Stimulated activated effector memory CD8-positive, alpha-beta T cell treated with anti-CD3 and anti-CD28 coated beads, Interleukin-12 subunit alpha, Interleukin-12 subunit beta, amount 100 ng/mL, for 72 hours (primary cell): ENCODE results near the gene LGALS14.
A peak's percentile ranks its signal among the peaks of the same experiment; 100 is the strongest.
"Not testable (repeated sequence)": the region's sequence is repeated elsewhere in the genome, so short reads cannot be mapped to it uniquely, and the experiment has no call there.

Source experiments
- ATAC-seq: fragments of 150-1000 bp; cut with Tn5 transposase; 2 replicates; pipeline ENCODE4 v1.10.0; 2021
- DNase-seq, 2 donors: peaks; one replicate each; pipeline ENCODE4 v3.0.0; 2021 to 2022; ENCODE audit warnings: low spot score in 2 of 2
- H3K27ac Mint-ChIP-seq: one replicate; pipeline ENCODE4 v1.8.0; 2022; ENCODE audit warnings: mild to moderate bottlenecking, mixed read lengths
- H3K36me3 Mint-ChIP-seq: one replicate; pipeline ENCODE4 v1.8.0; 2022; ENCODE audit warnings: mild to moderate bottlenecking, mixed read lengths
- H3K4me1 Mint-ChIP-seq: one replicate; pipeline ENCODE4 v1.8.0; 2022; ENCODE audit warnings: mixed read lengths
- H3K4me3 Mint-ChIP-seq: one replicate; pipeline ENCODE4 v1.8.0; 2022; ENCODE audit warnings: mild to moderate bottlenecking, mixed read lengths
- H3K9me3 Mint-ChIP-seq: one replicate; pipeline ENCODE4 v1.8.0; 2022; ENCODE audit warnings: mixed read lengths

Gene LGALS14

GRCh38 chr19:39680593-39680992 is 23.7 kb upstream of the LGALS14 start:
- Mint-ChIP-seq H3K36me3 (peaks cover 12% of the 10 kb centered on the region), H3K4me1 (peaks cover 37% of the 10 kb centered on the region), H3K27ac (no peak overlapping the region), H3K4me3 (no peak overlapping the region), H3K9me3 (no peaks in the 10 kb centered on the region)
- DNase-seq (peak in 1 of 2 donors; percentile 32), ATAC-seq (no peak)

GRCh38 chr19:39681416-39681815 is 22.9 kb upstream of the LGALS14 start:
- Mint-ChIP-seq H3K4me3 (no peak overlapping the region), H3K4me1 (peaks cover 29% of the 10 kb centered on the region), H3K36me3 (peaks cover 12% of the 10 kb centered on the region), H3K27ac (no peak overlapping the region), H3K9me3 (no peaks in the 10 kb centered on the region)
- DNase-seq (no peak), ATAC-seq (no peak)

- no peak for ATAC-seq
- Mint-ChIP-seq H3K36me3 (peaks cover 8% of the 10 kb centered on the region), H3K4me3 (no peak overlapping the region), H3K27ac (no peak overlapping the region), H3K4me1 (peaks cover 14% of the 10 kb centered on the region), H3K9me3 (no peaks in the 10 kb centered on the region)
- DNase-seq: peak in 1 of 2 donors; percentile 2
These were observed 20.0 kb upstream of the LGALS14 start for GRCh38 chr19:39684267-39684666.

GRCh38 chr19:39686739-39687138 is 17.5 kb upstream of the LGALS14 start:
- Mint-ChIP-seq H3K4me1 (no peaks in the 10 kb centered on the region), H3K36me3 (no peaks in the 10 kb centered on the region), H3K4me3 (no peak overlapping the region), H3K9me3 (peaks cover 3% of the 10 kb centered on the region), H3K27ac (no peak overlapping the region)
- ATAC-seq (no peak), DNase-seq (peak in 1 of 2 donors; percentile 15)

GRCh38 chr19:39688637-39689036 is 15.6 kb upstream of the LGALS14 start:
- not testable (repeated sequence) for ATAC-seq, H3K4me3 Mint-ChIP-seq, DNase-seq, H3K36me3 Mint-ChIP-seq, H3K27ac Mint-ChIP-seq, H3K9me3 Mint-ChIP-seq, H3K4me1 Mint-ChIP-seq

DNA sequence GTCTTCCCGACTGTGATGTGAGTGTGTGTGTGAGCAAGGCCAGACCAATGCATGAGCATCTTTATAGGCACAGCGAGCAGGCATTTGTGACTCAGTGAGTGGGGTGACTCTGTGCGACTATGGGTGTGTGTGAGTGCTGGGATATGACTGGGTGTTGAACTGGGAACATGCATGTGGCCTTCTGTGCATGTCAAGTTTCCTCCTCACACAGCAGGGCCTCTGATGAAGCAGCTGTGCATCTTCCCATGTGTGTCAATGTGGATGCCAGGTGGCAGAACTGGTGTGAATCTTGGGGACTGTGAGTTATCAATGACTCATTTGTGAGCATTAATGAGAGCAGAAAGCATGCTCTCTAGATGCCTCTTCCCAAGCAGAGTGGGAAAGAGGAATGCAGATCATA is 12.1 kb upstream of the LGALS14 start:
- Mint-ChIP-seq H3K4me3 (no peak overlapping the region), H3K9me3 (peaks cover 3% of the 10 kb centered on the region), H3K4me1 (no peaks in the 10 kb centered on the region), H3K27ac (no peak overlapping the region), H3K36me3 (no peaks in the 10 kb centered on the region)
- DNase-seq (no peak), ATAC-seq (peak; percentile 63)

DNA sequence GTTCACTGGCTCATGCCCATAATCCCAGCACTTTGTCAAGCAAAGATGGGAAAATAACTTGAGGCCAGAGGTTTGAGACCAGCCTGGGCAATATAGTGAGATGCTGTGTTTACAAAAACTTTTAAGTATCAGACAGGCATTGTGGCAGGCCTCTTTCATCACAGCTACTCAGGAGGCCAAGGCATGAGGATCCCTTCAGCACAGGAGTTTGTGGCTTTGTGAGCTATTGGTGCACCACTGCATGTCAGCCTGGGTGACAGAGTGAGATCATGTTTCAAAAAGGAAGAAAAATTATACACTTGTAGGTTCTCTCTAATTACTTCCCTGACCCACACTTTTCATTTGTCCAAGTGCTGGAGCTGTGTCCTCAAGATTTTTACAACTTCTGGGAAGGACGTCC is 11.5 kb upstream of the LGALS14 start:
- ATAC-seq: peak; percentile 24
- no peaks in the 10 kb centered on the region for H3K36me3 Mint-ChIP-seq
- peaks cover 3% of the 10 kb centered on the region for H3K9me3 Mint-ChIP-seq
- no peak overlapping the region for H3K4me3 Mint-ChIP-seq
- H3K27ac Mint-ChIP-seq: no peak overlapping the region
- no peaks in the 10 kb centered on the region for H3K4me1 Mint-ChIP-seq
- DNase-seq: no peak

DNA sequence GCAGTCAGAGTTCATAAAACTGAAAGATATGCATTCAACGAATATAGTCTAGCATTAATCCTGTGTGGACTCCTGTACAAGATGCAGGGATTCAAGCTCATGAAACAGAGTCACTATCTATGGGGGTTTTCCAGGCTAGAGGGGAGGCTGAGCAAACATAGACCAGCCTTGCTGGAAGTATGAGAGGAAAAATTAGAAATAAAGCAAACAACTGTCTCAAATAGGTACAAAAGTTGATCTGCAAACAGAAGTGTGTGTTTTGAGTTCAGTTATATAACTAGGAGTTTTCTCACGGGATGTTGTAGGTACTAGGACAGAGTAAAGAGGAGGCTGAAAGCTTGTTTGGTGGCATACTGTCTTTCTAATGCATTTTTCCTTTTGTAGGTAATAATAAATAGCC is 8.5 kb upstream of the LGALS14 start:
- DNase-seq (no peak), ATAC-seq (no peak)
- Mint-ChIP-seq H3K4me3 (no peak overlapping the region), H3K4me1 (no peaks in the 10 kb centered on the region), H3K36me3 (no peaks in the 10 kb centered on the region), H3K9me3 (no peaks in the 10 kb centered on the region), H3K27ac (no peak overlapping the region)

DNA sequence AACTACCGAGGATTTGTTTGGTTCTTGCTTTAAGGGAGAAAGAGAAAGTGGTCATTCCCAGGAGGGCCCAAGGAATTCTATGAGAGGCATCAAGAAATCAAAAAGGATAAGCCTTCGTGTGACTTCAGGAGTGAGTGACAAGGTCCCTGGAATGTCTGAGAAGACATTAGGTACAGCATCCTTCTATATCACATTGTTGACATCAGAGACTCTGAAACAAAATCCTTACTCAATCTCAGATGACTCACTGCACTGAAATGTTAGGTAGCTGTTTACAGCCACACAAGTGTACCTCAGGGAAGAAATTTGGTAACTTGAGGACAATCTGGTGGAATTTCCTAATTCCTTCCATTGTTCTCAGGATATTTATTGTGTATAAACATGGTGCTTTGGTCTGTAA is 7.9 kb upstream of the LGALS14 start:
- Mint-ChIP-seq H3K27ac (no peak overlapping the region), H3K4me1 (no peaks in the 10 kb centered on the region), H3K36me3 (no peaks in the 10 kb centered on the region), H3K9me3 (no peaks in the 10 kb centered on the region), H3K4me3 (no peak overlapping the region)
- no peak for ATAC-seq
- no peak for DNase-seq

DNA sequence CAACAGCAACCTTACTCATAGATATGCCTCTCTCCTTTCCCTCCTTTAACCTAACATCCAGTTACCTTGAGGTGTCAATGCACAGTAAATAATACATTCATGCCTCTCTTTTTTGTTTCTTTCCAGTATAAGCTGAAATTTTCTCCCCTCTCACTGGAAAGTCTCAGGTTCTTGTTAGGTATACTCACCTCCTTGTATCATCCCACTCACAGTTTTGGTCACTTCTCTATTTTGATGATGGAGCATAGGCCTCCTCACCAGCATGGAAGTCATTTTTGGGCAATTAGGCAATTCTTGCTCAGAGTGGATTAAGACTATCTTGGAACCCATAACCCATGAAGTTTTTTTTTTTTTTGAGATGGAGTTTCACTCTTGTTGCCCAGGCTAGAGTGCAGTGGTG is 5.7 kb upstream of the LGALS14 start:
- no peak overlapping the region for H3K27ac Mint-ChIP-seq
- no peaks in the 10 kb centered on the region for H3K36me3 Mint-ChIP-seq
- ATAC-seq (no peak), DNase-seq (no peak)
- H3K4me3 Mint-ChIP-seq: no peak overlapping the region
- H3K4me1 Mint-ChIP-seq: no peaks in the 10 kb centered on the region
- H3K9me3 Mint-ChIP-seq: no peaks in the 10 kb centered on the region

DNA sequence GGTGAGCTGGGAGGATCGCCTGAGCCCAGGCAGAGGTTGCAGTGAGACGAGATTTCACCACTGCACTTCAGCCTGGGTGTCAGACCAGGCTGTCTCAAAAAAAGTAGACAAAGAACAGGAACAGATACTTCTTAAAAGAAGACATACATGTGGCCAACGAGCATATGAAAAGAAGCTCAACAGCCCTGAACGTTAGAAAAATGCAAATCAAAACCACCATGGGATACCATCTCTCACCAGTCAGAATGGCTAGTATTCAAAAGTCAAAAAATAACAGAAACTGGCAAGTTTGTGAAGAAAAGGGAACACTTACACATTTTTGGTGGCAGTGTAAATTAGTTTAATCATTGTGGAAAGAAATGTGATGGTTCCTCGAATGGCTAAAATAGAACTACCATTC is 3.0 kb upstream of the LGALS14 start:
- H3K4me3 Mint-ChIP-seq: no peak overlapping the region
- no peaks in the 10 kb centered on the region for H3K9me3 Mint-ChIP-seq
- H3K27ac Mint-ChIP-seq: no peak overlapping the region
- ATAC-seq: no peak
- H3K36me3 Mint-ChIP-seq: no peaks in the 10 kb centered on the region
- DNase-seq: no peak
- peaks cover 22% of the 10 kb centered on the region for H3K4me1 Mint-ChIP-seq

GRCh38 chr19:39705578-39706188 is 1.4 kb downstream of the LGALS14 start:
- Mint-ChIP-seq H3K9me3 (no peaks in the 10 kb centered on the region), H3K4me3 (no peak overlapping the region), H3K27ac (peak overlapping the region; percentile 15), H3K36me3 (no peaks in the 10 kb centered on the region), H3K4me1 (peaks cover 22% of the 10 kb centered on the region)
- DNase-seq: no peak
- ATAC-seq: peak; percentile 62

GRCh38 chr19:39708594-39708993 is 4.3 kb downstream of the LGALS14 start:
- Mint-ChIP-seq H3K27ac (no peak overlapping the region), H3K4me1 (peaks cover 22% of the 10 kb centered on the region), H3K4me3 (no peak overlapping the region), H3K36me3 (no peaks in the 10 kb centered on the region), H3K9me3 (no peaks in the 10 kb centered on the region)
- DNase-seq (no peak), ATAC-seq (no peak)

GRCh38 chr19:39709026-39709872 is 5.0 kb downstream of the LGALS14 start:
- Mint-ChIP-seq H3K4me3 (no peak overlapping the region), H3K36me3 (no peaks in the 10 kb centered on the region), H3K27ac (no peak overlapping the region), H3K4me1 (peaks cover 18% of the 10 kb centered on the region), H3K9me3 (no peaks in the 10 kb centered on the region)
- no peak for ATAC-seq
- DNase-seq: no peak

DNA sequence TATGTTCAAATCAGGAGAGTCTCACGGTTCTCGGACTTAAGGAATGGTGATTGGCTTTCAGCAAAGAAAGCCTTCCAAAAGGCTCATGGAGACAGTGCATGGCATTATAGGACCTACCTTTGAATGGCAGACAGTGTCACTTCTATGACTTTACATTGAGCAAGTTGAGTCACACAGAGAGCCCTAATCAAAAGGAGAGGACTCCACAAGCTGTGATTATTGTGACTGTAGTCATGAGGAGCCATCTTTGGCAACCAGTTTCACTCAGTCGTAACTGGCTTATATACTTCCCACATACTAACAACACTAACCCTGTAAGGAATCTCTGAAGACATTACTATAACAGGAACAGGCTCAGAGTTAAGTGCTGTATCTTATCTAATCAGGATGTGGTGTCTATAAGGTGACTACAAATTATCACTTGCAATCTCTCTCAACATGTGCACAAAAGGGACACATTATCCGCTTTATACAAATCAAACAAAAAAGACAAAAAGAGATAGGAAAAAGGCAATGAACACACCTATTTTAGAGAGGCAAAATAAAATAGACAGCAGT is 6.1 kb downstream of the LGALS14 start:
- Mint-ChIP-seq H3K36me3 (no peaks in the 10 kb centered on the region), H3K27ac (no peak overlapping the region), H3K9me3 (no peaks in the 10 kb centered on the region), H3K4me1 (peaks cover 6% of the 10 kb centered on the region), H3K4me3 (no peak overlapping the region)
- peak; percentile 44 for ATAC-seq
- DNase-seq: no peak

GRCh38 chr19:39720144-39720543 is 15.9 kb downstream of the LGALS14 start:
- H3K4me3 Mint-ChIP-seq, H3K36me3 Mint-ChIP-seq, DNase-seq, H3K27ac Mint-ChIP-seq, H3K9me3 Mint-ChIP-seq, H3K4me1 Mint-ChIP-seq, ATAC-seq: not testable (repeated sequence)
